ENCODE data around the gene OR6X1. TPM values are rescaled to one million over a fixed set of nuclear protein-coding genes. Genes with fewer than 3 reads are reported as not detected.

Gene OR6X1
- total RNA-seq, 2 experiments from 2014 or later = not detected

DNA sequence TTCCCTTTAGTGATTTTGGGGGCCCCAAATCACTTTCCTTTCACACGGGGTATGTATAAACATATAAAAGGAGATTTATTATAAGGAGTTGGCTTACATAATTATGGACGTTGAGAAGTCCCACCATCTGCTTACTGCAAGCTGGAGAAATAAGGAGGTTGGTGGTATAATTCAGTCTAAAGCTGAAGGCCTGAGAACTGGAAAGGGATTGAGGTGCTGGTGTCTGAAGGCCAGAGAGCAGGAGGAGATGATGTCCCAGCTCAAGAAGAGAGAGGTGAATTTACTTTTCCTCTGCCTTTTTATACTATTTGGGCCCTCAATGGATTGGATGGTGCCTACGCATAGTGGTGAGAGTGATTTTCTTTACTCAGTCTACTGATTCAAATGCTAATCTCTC, 11.6 kb downstream of the OR6X1 start:
- H3K36me3 ChIP-seq (ENCODE audit: insufficient read depth, low read length) = peaks cover 25% of the 10 kb centered on the region
- peaks cover 7% of the 10 kb centered on the region; the same call in 1 of the 2 replicates for H4K20me1 ChIP-seq (ENCODE audit: insufficient read depth, low read length)
- DNase-seq (ENCODE audit: low spot score) = no peak
- BruUV-seq (replicated peaks) = no TSS peak
- H3K27ac ChIP-seq (ENCODE audit: low read depth, low read length, poor library complexity, severe bottlenecking) = no peak overlapping the region
- ChIA-PET CTCF (ENCODE audit: unreplicated experiment) (no interaction called here), POLR2A (interaction anchor here (0.6 to 0.7 kb wide), 4 partner anchors 10 to 585 kb away, joined by 3 to 5 read pairs (median 3); no protein-coding TSS in a partner anchor)
- no peaks in the 10 kb centered on the region; the same call in 1 of the 2 replicates for H3K9me2 ChIP-seq (ENCODE audit: insufficient read depth, low read length)
- peaks cover 24% of the 10 kb centered on the region for H3K4me1 ChIP-seq (ENCODE audit: insufficient read depth, low read length, poor library complexity, severe bottlenecking)
- no peak for TF ChIP-seq EZH2phosphoT487 (IDR thresholded peaks at IDR 0.05; ENCODE audit: borderline replicate concordance, low read depth, low read length)
- H3K9me3 ChIP-seq (ENCODE audit: low read length) = no peaks in the 10 kb centered on the region
- peak overlapping the region; percentile 99; the same call in 1 of the 2 replicates for H2AFZ ChIP-seq (ENCODE audit: low read length)
- H3K4me3 ChIP-seq (ENCODE audit: low read depth, low read length, poor library complexity, severe bottlenecking) = no peak overlapping the region
- intact Hi-C loops (cut with micrococcal nuclease; ENCODE audit: unreplicated experiment) = loop anchor here (5.0 kb wide), 1 partner anchor 585 kb away; no protein-coding TSS in a partner anchor
- H3K4me2 ChIP-seq (ENCODE audit: low read length) = peak overlapping the region; percentile 97
- peaks cover 33% of the 10 kb centered on the region for H3K79me2 ChIP-seq (ENCODE audit: insufficient read depth, low read depth, low read length)

DNA sequence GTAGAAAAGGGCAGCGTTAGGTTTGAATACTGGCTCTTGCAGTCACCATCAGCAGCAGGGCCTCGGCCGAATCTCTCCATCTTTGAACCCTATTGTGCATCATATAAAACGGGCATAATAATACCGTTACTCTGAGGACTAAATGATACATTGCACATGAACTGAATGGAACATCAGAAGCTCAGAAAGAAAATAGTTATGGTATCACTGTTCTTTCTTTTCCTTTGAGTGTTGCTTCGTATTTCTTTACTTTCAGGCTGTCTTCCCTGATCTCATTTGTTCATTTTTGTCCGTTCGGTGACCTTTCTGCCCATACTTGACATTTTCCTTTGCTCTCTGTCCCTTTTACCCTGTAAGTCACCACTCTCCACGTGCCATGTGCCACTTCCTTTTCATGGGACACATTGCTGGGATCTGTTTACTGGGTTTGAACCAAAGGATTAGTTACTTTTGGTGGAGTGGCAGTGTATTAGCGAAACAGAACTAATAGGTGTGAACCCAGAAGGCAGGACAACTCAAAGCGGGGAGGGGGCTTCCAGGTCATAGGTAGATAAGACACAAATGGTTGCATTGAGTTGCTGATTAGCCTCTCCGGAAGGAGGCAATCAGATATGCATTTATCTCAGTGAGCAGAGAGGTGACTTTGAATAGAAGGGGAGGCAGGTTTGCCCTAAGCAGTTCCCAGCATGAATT, 12.1 kb downstream of the OR6X1 start:
- POLR2A ChIA-PET = interaction anchor here (0.7 to 1.2 kb wide), 6 partner anchors 14 to 1707 kb away, joined by 3 to 7 read pairs (median 4); no protein-coding TSS in a partner anchor
- BruUV-seq (replicated peaks) = TSS peak; percentile 91
- intact Hi-C loops (cut with micrococcal nuclease; ENCODE audit: unreplicated experiment) = loop anchor here (5.0 kb wide), 1 partner anchor 585 kb away; no protein-coding TSS in a partner anchor

More for the DNA sequence above, 12.1 kb downstream of the OR6X1 start:
- peak; percentile 12 for DNase-seq (ENCODE audit: low spot score)
- H3K9me3 ChIP-seq (ENCODE audit: low read length) = peaks cover 2% of the 10 kb centered on the region; the same call in 1 of the 2 replicates
- TF ChIP-seq EZH2phosphoT487 (IDR thresholded peaks at IDR 0.05; ENCODE audit: borderline replicate concordance, low read depth, low read length) = no peak
- TF ChIP-seq, protein P1, sequence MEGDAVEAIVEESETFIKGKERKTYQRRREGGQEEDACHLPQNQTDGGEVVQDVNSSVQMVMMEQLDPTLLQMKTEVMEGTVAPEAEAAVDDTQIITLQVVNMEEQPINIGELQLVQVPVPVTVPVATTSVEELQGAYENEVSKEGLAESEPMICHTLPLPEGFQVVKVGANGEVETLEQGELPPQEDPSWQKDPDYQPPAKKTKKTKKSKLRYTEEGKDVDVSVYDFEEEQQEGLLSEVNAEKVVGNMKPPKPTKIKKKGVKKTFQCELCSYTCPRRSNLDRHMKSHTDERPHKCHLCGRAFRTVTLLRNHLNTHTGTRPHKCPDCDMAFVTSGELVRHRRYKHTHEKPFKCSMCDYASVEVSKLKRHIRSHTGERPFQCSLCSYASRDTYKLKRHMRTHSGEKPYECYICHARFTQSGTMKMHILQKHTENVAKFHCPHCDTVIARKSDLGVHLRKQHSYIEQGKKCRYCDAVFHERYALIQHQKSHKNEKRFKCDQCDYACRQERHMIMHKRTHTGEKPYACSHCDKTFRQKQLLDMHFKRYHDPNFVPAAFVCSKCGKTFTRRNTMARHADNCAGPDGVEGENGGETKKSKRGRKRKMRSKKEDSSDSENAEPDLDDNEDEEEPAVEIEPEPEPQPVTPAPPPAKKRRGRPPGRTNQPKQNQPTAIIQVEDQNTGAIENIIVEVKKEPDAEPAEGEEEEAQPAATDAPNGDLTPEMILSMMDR (conservative IDR thresholded peaks at IDR 0.05; ENCODE audit: low read length) = no peak
- peaks cover 7% of the 10 kb centered on the region; the same call in 1 of the 2 replicates for H4K20me1 ChIP-seq (ENCODE audit: insufficient read depth, low read length)
- CTCF ChIA-PET (ENCODE audit: unreplicated experiment) = no interaction called here
- no peak overlapping the region for H3K27ac ChIP-seq (ENCODE audit: low read depth, low read length, poor library complexity, severe bottlenecking)
- H3K4me3 ChIP-seq (ENCODE audit: low read depth, low read length, poor library complexity, severe bottlenecking) = peak overlapping the region; percentile 96
- H3K4me2 ChIP-seq (ENCODE audit: low read length) = peak overlapping the region; percentile 97
- peak overlapping the region; percentile 99 for H2AFZ ChIP-seq (ENCODE audit: low read length)
- H3K9me2 ChIP-seq (ENCODE audit: insufficient read depth, low read length) = no peaks in the 10 kb centered on the region; the same call in 1 of the 2 replicates
- peaks cover 24% of the 10 kb centered on the region for H3K4me1 ChIP-seq (ENCODE audit: insufficient read depth, low read length, poor library complexity, severe bottlenecking)
- peaks cover 36% of the 10 kb centered on the region for H3K79me2 ChIP-seq (ENCODE audit: insufficient read depth, low read depth, low read length)
- peaks cover 30% of the 10 kb centered on the region for H3K36me3 ChIP-seq (ENCODE audit: insufficient read depth, low read length)
